Activated CD8-positive, alpha-beta memory T cell treated with anti-CD3 and anti-CD28 coated beads, Interleukin-2, amount 10 ng/mL, durations not matched to agents 7 days and 5 days (primary cell): ENCODE results near the gene KRTAP21-3. TPM values are rescaled to one million over a fixed set of nuclear protein-coding genes. Genes with fewer than 3 reads are reported as not detected.
"Not testable (repeated sequence)": the region's sequence is repeated elsewhere in the genome, so short reads cannot be mapped to it uniquely, and the experiment has no call there.

Experiments used
- ATAC-seq: fragments of 150-1000 bp; cut with Tn5 transposase; one replicate; pipeline ENCODE4 v1.10.0; 2021; ENCODE audit warnings: moderate library complexity
- CTCF ChIA-PET: fragments of 350-600 bp; sonication (Branson Sonifier 250); formaldehyde crosslinking; loops from one replicate; lab custom pipeline; 2021; ENCODE audit warnings: antibody characterized with exemption; lab: Charles Lee
- DNase-seq: peaks from one replicate; pipeline ENCODE4 v3.0.0-alpha.2; 2020
- H3K27ac Mint-ChIP-seq: one replicate; pipeline ENCODE4 v1.8.0; 2021; ENCODE audit warnings: mild to moderate bottlenecking, mixed read lengths
- H3K27me3 Mint-ChIP-seq: one replicate; pipeline ENCODE4 v1.8.0; 2021; ENCODE audit warnings: mixed read lengths
- H3K36me3 Mint-ChIP-seq: one replicate; pipeline ENCODE4 v1.8.0; 2021; ENCODE audit warnings: mild to moderate bottlenecking, mixed read lengths
- H3K4me1 Mint-ChIP-seq: one replicate; pipeline ENCODE4 v1.8.0; 2021; ENCODE audit warnings: mixed read lengths
- H3K4me3 Mint-ChIP-seq: one replicate; pipeline ENCODE4 v1.8.0; 2021; ENCODE audit warnings: mild to moderate bottlenecking, moderate library complexity, mixed read lengths
- H3K9me3 Mint-ChIP-seq: one replicate; pipeline ENCODE4 v1.8.0; 2022; ENCODE audit warnings: low read depth, mixed read lengths
- total RNA-seq, 2 experiments: library from RNA; stranded (reverse); gene quantifications; one replicate each; pipeline ENCODE4 v1.2.3, GENCODE V29; 2021

Gene KRTAP21-3
- not detected for total RNA-seq

GRCh38 chr21:30718239-30718909 lies at the start of gene KRTAP21-3:
Gene KRTAP21-3, minus strand, starts transcription at chr21:30718777. Its CDS starts 18 bp downstream, at chr21:30718759.
- ATAC-seq, result peak; percentile 81
- no peak within 1 kb of the TSS for H3K4me3 Mint-ChIP-seq
- H3K36me3 Mint-ChIP-seq, result no peaks in the 10 kb centered on the region
- no peak within 1 kb of the TSS for H3K27ac Mint-ChIP-seq
- peaks cover 14% of the 10 kb centered on the region for H3K4me1 Mint-ChIP-seq
- H3K27me3 Mint-ChIP-seq, result no peaks in the 10 kb centered on the region
- DNase-seq, result no peak
- CTCF ChIA-PET, result no interaction called here
- peaks cover 5% of the 10 kb centered on the region for H3K9me3 Mint-ChIP-seq

GRCh38 chr21:30760776-30761175 lies 42.2 kb upstream of the KRTAP21-3 start:
- no peaks in the 10 kb centered on the region for H3K9me3 Mint-ChIP-seq
- DNase-seq (no peak), ATAC-seq (no peak)
- CTCF ChIA-PET, result no interaction called here
- H3K36me3 Mint-ChIP-seq, result no peaks in the 10 kb centered on the region
- no peak overlapping the region for H3K4me3 Mint-ChIP-seq
- H3K27ac Mint-ChIP-seq, result no peak overlapping the region
- no peaks in the 10 kb centered on the region for H3K27me3 Mint-ChIP-seq
- no peaks in the 10 kb centered on the region for H3K4me1 Mint-ChIP-seq

- no peak for DNase-seq
- no peaks in the 10 kb centered on the region for H3K9me3 Mint-ChIP-seq
- no peak overlapping the region for H3K27ac Mint-ChIP-seq
- H3K4me3 Mint-ChIP-seq, result no peak overlapping the region
- no peaks in the 10 kb centered on the region for H3K36me3 Mint-ChIP-seq
- CTCF ChIA-PET, result no interaction called here
- H3K4me1 Mint-ChIP-seq, result no peaks in the 10 kb centered on the region
- no peak for ATAC-seq
- H3K27me3 Mint-ChIP-seq, result no peaks in the 10 kb centered on the region
Observed at GRCh38 chr21:30758306-30758705, 39.7 kb upstream of the KRTAP21-3 start.

- H3K27ac Mint-ChIP-seq, H3K36me3 Mint-ChIP-seq, ATAC-seq, H3K9me3 Mint-ChIP-seq, DNase-seq, H3K4me1 Mint-ChIP-seq, H3K27me3 Mint-ChIP-seq, CTCF ChIA-PET, H3K4me3 Mint-ChIP-seq: not testable (repeated sequence)
Observed at GRCh38 chr21:30755328-30755727, 36.8 kb upstream of the KRTAP21-3 start, which contains the start of gene KRTAP21-1. Gene KRTAP21-1, minus strand, starts transcription at chr21:30755428. Its CDS starts 50 bp downstream, at chr21:30755378.

GRCh38 chr21:30747159-30747558 lies 28.6 kb upstream of the KRTAP21-3 start, which contains the start of gene KRTAP21-2:
Gene KRTAP21-2, minus strand, starts transcription at chr21:30747259. Its CDS starts 57 bp downstream, at chr21:30747202.
- ATAC-seq, result no peak
- H3K36me3 Mint-ChIP-seq, result no peaks in the 10 kb centered on the region
- no peaks in the 10 kb centered on the region for H3K27me3 Mint-ChIP-seq
- CTCF ChIA-PET, result no interaction called here
- H3K4me1 Mint-ChIP-seq, result no peaks in the 10 kb centered on the region
- no peaks in the 10 kb centered on the region for H3K9me3 Mint-ChIP-seq
- H3K27ac Mint-ChIP-seq, result no peak within 1 kb of the TSS
- no peak within 1 kb of the TSS for H3K4me3 Mint-ChIP-seq
- DNase-seq, result no peak

- Mint-ChIP-seq H3K4me3 (no peak overlapping the region), H3K9me3 (no peaks in the 10 kb centered on the region), H3K27me3 (peaks cover 2% of the 10 kb centered on the region), H3K27ac (no peak overlapping the region), H3K4me1 (no peaks in the 10 kb centered on the region), H3K36me3 (no peaks in the 10 kb centered on the region)
- no peak for DNase-seq
- no peak for ATAC-seq
- CTCF ChIA-PET, result no interaction called here
Observed at GRCh38 chr21:30740462-30740861, 21.9 kb upstream of the KRTAP21-3 start.

- DNase-seq (no peak), ATAC-seq (no peak)
- Mint-ChIP-seq H3K4me1 (no peaks in the 10 kb centered on the region), H3K4me3 (no peak overlapping the region), H3K9me3 (no peaks in the 10 kb centered on the region), H3K27ac (no peak overlapping the region), H3K27me3 (no peaks in the 10 kb centered on the region), H3K36me3 (no peaks in the 10 kb centered on the region)
- CTCF ChIA-PET, result no interaction called here
Observed at GRCh38 chr21:30733026-30733425, 14.4 kb upstream of the KRTAP21-3 start.

GRCh38 chr21:30726726-30727125 lies 8.1 kb upstream of the KRTAP21-3 start:
- H3K4me1 Mint-ChIP-seq, result no peaks in the 10 kb centered on the region
- H3K9me3 Mint-ChIP-seq, result no peaks in the 10 kb centered on the region
- no peak overlapping the region for H3K4me3 Mint-ChIP-seq
- DNase-seq (no peak), ATAC-seq (no peak)
- H3K27me3 Mint-ChIP-seq, result no peaks in the 10 kb centered on the region
- H3K36me3 Mint-ChIP-seq, result no peaks in the 10 kb centered on the region
- H3K27ac Mint-ChIP-seq, result no peak overlapping the region
- CTCF ChIA-PET, result no interaction called here

- Mint-ChIP-seq H3K27ac (no peak overlapping the region), H3K9me3 (peaks cover 3% of the 10 kb centered on the region), H3K36me3 (no peaks in the 10 kb centered on the region), H3K4me1 (peaks cover 14% of the 10 kb centered on the region), H3K4me3 (no peak overlapping the region), H3K27me3 (no peaks in the 10 kb centered on the region)
- ATAC-seq, result no peak
- no peak for DNase-seq
- CTCF ChIA-PET, result no interaction called here
Observed at GRCh38 chr21:30719401-30719800, 824 bp upstream of the KRTAP21-3 start.

GRCh38 chr21:30717105-30717504 lies 1.5 kb downstream of the KRTAP21-3 start:
- no peak for DNase-seq
- Mint-ChIP-seq H3K4me1 (peaks cover 14% of the 10 kb centered on the region), H3K9me3 (peaks cover 7% of the 10 kb centered on the region), H3K36me3 (no peaks in the 10 kb centered on the region), H3K4me3 (no peak overlapping the region), H3K27ac (no peak overlapping the region), H3K27me3 (no peaks in the 10 kb centered on the region)
- no peak for ATAC-seq
- CTCF ChIA-PET, result no interaction called here

GRCh38 chr21:30714946-30715345 lies 3.6 kb downstream of the KRTAP21-3 start:
- Mint-ChIP-seq H3K4me3 (no peak overlapping the region), H3K9me3 (peaks cover 7% of the 10 kb centered on the region), H3K4me1 (peaks cover 14% of the 10 kb centered on the region), H3K36me3 (no peaks in the 10 kb centered on the region), H3K27me3 (no peaks in the 10 kb centered on the region), H3K27ac (no peak overlapping the region)
- DNase-seq (no peak), ATAC-seq (no peak)
- CTCF ChIA-PET, result no interaction called here

GRCh38 chr21:30714456-30714855 lies 4.1 kb downstream of the KRTAP21-3 start:
- Mint-ChIP-seq H3K36me3 (no peaks in the 10 kb centered on the region), H3K9me3 (peaks cover 7% of the 10 kb centered on the region), H3K27me3 (no peaks in the 10 kb centered on the region), H3K4me1 (peaks cover 13% of the 10 kb centered on the region), H3K27ac (no peak overlapping the region), H3K4me3 (no peak overlapping the region)
- ATAC-seq (no peak), DNase-seq (no peak)
- CTCF ChIA-PET, result interaction anchor here (0.5 kb wide), 1 partner anchor 821 kb away, joined by 3 read pairs; no protein-coding TSS in a partner anchor

- Mint-ChIP-seq H3K4me1 (peaks cover 8% of the 10 kb centered on the region), H3K27me3 (no peaks in the 10 kb centered on the region), H3K9me3 (peaks cover 7% of the 10 kb centered on the region), H3K4me3 (no peak overlapping the region), H3K36me3 (no peaks in the 10 kb centered on the region), H3K27ac (no peak overlapping the region)
- ATAC-seq, result no peak
- no peak for DNase-seq
- CTCF ChIA-PET, result interaction anchor here (0.5 kb wide), 1 partner anchor 822 kb away, joined by 3 read pairs; no protein-coding TSS in a partner anchor
Observed at GRCh38 chr21:30713766-30714165, 4.8 kb downstream of the KRTAP21-3 start.

GRCh38 chr21:30710499-30710898 lies 8.1 kb downstream of the KRTAP21-3 start:
- H3K9me3 Mint-ChIP-seq, result peaks cover 4% of the 10 kb centered on the region
- CTCF ChIA-PET, result no interaction called here
- DNase-seq, result no peak
- ATAC-seq, result no peak
- no peaks in the 10 kb centered on the region for H3K27me3 Mint-ChIP-seq
- no peak overlapping the region for H3K27ac Mint-ChIP-seq
- no peak overlapping the region for H3K4me3 Mint-ChIP-seq
- H3K4me1 Mint-ChIP-seq, result no peaks in the 10 kb centered on the region
- H3K36me3 Mint-ChIP-seq, result no peaks in the 10 kb centered on the region
